CD4-positive, alpha-beta T cell treated with Interleukin-12 subunit alpha and Interleukin-12 subunit beta, for 1 hour (primary cell): ENCODE measurements around the gene DAB1.
"Not testable (repeated sequence)": the region's sequence is repeated elsewhere in the genome, so short reads cannot be mapped to it uniquely, and the experiment has no call there.

ENCODE experiments used
- DNase-seq: peaks from one replicate; pipeline ENCODE4 v3.0.0-alpha.2; 2020

The DAB1 gene

DNA sequence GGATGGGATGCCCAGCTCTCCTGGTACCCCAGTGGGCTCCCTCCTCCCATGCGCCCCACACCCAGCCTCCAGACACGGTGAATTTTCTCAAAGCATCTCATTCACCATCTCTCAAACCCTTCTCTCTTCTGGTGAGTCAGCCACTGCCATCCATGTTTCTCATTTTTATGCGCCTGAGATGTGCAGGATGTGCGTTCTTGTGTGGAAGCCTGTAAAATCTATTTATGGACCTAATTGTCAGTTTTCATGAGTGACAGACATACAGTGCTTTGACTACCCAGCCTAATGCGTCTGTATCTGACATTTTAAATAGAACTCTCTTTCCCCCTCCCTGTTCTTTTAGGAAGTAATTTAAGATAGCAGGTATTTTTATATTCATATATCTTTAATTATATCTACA is 158.8 kb downstream of the DAB1 start:
- no peak for DNase-seq

GRCh38 chr1:57262472-57262871 is 161.4 kb downstream of the DAB1 start:
- DNase-seq: no peak

DNA sequence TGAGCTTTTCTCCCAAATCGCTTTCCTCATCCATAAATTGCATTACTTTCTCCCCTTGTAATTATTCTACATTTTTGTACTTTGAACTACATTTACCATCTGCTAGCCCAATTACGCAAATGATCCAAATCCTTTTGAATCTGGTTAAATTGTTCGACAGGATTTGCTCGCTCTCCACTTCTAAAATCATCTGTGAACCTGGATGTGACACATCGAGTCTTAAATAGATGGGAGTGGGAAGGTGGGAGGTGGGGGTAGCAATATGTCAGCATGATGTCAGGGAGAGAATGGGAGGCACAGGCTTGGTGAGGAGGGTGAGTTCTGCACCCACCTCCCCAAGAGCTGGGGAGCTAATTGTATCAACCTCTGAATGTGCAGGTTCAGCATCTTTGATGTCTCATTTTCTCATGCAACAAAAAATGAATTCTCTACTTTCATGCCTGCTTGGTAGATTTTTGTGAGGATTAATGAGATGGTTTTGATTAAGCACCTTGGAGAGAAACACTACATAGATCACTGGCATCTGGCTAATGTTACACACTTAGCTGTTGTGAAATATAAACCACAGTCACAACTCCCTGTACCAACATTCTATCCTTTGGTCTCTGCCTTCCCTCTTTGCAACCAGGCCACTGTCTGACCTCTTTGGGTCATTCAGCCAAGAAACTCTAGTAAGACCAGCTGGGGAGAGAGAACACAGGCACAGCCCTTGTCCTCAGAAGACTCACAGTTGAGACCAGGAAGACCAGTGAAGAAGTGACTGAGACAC is 165.1 kb downstream of the DAB1 start:
- no peak for DNase-seq

- no peak for DNase-seq
Measured at GRCh38 chr1:57255945-57256344, 167.9 kb downstream of the DAB1 start.

- DNase-seq: no peak
Measured at GRCh38 chr1:57254022-57254421, 169.8 kb downstream of the DAB1 start.

DNA sequence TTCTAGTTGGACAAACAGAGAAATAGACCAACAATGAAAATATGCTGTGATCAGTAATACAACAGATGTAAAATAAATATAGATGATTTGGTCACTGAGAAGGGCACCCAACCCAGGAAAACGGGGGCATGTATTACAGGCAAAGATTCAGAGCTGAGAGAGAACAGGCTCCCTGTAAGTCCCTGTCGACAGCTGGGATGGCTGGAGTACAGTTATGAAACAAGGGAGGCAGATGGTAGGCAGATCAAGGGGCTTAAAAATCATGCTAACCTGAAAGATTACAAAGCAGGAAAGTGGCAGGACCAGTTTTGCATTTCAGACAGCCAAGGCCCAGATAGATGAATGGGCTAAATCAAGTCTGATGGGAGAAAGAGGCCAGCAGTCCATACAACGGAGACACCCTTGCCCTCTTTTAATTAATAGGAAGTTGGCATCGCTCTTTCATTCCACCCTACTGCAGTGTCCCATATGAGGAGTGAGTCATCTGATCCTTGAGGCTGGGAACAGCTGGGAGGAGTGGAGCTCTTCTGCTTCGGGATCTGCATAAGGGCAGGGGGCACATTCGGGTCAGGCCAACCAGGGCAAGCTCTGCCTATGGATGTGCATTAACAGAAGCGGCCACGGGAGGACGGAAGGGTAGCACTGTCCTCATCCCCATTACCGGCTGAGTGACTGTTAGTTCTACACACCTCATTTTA is 171.1 kb downstream of the DAB1 start:
- DNase-seq: no peak

DNA sequence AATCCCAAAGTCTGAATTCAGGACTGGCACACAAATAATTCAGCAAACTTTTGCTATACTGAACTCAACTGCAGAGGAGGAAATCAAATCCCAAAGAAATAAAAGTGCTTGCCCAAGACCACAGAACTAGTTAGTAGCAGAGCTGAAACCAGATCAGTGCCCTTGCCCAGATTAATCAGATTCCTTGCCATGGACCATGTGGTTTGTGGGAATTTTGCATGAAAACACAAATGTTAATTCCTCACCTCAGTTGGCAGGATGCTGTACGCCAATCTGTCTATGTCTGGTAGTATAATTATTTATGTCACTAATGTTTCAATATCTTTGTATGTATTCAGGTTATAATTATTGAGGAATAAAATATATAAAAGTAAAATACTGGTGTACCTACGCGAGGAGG is 173.8 kb downstream of the DAB1 start:
- no peak for DNase-seq

- no peak for DNase-seq
Measured at GRCh38 chr1:57249511-57249910, 174.3 kb downstream of the DAB1 start.

GRCh38 chr1:57248830-57249229 is 175.0 kb downstream of the DAB1 start:
- DNase-seq: no peak

GRCh38 chr1:57238233-57238781 is 185.6 kb downstream of the DAB1 start:
- DNase-seq: no peak

- no peak for DNase-seq
Measured at GRCh38 chr1:57235730-57236510, 187.9 kb downstream of the DAB1 start.

DNA sequence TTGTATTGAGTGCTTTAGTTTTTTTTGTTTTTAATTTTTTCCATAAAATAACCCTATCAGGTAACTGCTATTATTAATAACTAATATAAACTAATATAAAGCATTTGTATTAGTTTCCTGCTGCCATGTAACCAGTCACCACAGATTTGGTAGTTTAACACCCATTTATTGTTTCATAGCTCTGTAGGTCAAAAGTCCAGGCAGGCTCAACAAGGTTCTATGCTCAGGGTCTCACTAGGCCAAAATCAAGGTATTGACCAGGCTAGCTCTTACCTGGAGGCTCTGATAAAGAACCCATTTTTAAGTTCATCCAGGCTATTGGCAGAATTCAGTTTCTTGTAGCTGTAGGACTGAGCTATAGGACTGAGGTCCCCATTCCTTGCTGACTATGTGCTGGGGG is 189.4 kb downstream of the DAB1 start:
- no peak for DNase-seq

DNA sequence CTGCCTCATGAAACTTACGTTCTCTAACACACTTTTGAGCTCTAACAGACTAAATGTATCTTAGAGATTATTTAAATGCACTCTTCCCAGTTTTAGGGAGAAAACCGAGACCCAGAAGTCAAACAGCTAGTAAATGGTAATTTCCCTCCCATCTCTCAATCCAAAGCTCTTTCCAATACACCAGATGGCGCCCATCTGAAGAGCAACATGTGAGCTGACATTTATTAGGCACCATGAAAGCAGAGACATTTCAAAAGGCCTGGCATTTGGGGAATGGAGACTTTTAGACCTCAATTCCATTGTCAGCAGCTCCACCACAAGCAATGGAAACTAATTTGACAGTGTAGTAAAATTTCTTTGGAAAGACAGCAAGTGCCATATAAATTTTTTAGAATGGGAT is 191.4 kb downstream of the DAB1 start:
- no peak for DNase-seq

DNA sequence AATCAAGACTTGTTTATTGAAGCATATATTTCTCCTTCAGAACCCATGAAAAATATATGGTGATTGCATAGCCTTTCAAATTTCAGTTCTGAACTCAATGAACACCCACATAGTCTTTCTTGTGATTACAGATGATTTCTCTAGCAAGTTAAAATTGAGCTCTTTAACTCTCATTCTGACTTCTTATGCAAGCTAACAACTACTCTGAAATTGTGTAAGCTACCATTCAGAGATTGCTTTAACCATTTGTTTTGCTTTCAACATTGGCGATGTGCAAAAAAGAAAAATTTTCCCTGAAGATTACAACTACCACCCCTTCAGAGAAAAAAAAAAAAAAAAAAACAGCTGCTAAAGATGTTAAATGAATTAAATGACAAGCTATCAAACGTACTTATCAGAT is 193.9 kb downstream of the DAB1 start:
- DNase-seq: no peak

GRCh38 chr1:57229076-57229475 is 194.8 kb downstream of the DAB1 start:
- no peak for DNase-seq

DNA sequence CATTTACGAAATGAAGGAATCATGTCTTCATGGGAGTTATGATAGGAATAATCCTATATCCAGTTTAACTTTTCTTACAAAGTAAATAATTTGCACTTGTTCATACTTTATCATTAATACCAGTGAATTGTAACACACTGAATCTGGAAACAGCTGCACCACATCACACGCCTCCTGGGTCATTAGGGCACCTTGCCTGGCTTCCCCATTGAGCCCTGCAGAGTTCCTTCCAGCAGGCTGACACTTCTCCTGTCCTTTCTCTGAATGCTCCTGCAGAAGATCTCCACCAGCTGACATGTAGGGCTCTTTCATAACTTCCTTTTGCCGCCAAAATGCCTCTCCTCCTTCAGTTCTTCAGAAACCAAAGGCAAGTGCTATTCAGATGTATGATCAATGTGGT is 201.1 kb downstream of the DAB1 start:
- DNase-seq: no peak

DNA sequence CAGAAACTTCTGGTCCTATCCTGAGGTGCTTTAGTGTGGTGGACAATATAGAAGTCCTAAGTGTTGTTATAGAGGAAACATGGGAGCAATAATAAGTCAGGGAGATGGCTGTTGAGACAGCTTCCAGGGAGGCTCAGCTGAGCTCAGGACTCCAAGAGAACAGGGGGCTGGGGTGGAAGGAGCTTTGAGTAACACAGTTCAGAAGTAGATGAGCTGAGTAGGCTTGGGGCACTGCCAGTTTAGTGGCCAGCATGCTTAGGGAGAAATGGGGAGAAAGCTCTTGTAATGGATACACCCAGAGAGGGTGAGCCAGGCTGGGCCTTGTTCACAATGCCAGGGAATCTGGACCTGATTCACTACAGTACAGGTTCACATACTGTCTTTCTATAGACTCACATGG is 201.6 kb downstream of the DAB1 start:
- DNase-seq: no peak

GRCh38 chr1:57220905-57221304 is 203.0 kb downstream of the DAB1 start:
- not testable (repeated sequence) for DNase-seq

DNA sequence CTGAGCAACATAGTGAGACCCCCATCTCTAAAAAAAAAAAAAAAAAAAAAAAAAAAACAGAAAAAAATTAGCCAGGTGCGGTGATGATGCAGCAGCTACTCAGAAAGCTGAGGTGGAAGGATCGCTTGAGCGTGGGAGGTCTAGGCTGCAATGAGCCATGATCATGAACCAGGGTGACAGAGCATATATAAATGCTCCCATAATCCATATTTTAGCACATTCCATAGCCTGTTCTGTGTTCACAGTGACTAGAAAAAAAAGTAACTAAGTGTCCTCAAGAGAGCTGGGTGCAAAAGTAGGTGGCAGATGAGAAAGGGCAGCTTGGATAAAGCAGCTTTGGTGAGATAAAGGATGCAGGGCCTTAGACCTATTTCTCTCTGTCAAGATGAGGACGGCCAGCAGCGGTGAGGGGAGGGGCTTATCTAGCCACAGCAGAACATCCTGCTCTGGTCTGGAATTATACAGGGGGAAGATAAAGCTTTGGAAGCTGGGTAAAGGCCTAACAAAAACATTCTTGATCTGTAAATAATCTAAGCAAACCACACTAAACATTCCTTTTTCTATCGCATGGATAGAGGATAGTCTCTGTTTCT is 205.3 kb downstream of the DAB1 start:
- no peak for DNase-seq

DNA sequence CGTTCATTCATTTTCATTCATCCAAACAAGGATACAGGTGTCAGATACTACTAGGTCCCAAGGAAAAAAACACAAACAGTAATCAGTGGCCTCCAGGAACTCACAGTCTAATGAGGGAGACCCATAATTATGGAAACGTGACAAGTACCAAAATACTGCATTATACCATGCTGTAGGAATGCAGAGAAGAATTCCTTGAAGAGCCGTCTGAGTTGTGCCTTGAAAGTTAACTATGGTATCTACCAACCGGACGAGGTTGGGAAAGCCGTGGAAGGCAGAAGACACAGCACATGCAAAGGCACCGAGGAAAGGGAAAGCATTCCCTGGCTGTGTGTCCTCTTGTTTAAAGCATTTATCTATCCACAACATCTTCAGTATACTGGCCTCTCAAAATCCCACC is 206.0 kb downstream of the DAB1 start:
- DNase-seq: no peak

DNA sequence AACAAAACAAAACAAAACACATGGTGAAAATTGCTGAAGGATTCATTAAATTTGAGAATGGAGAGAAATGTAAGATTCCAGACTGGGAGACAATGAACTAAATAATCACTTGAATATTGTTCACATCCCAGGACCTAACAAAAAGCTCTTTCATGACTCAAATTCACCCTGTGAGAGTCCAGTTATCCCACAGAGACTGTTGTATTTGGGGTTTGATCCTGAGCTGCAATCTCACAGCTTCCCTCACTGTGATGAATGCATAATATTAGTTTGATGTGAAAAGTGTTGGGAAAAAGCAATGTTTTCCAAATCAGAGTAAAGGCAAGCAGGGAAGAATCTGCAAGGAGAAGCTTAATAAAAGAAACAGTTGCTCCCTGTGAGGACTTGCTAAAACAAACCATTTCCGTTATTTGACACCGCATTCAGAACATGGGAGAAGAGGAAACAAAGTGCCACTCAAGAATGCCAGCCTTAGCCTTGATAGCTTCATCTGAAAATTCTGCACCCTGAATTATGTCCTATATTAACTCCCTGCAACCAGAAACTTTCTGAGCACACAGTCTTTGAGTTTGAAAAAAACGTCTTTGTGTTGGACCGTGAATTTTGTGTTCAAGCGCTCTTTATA is 208.8 kb downstream of the DAB1 start:
- no peak for DNase-seq

- DNase-seq: no peak
Measured at GRCh38 chr1:57210881-57211280, 213.0 kb downstream of the DAB1 start.

GRCh38 chr1:57209495-57209894 is 214.4 kb downstream of the DAB1 start:
- DNase-seq: no peak
